NCI-H2227 (cell line): ENCODE results near the gene COL2A1.

Experiments
- DNase-seq: peaks from one replicate; lab custom pipeline; 2025; ENCODE audit not compliant: unreplicated experiment; lab: John Stamatoyannopoulos, UW

COL2A1 gene

DNA sequence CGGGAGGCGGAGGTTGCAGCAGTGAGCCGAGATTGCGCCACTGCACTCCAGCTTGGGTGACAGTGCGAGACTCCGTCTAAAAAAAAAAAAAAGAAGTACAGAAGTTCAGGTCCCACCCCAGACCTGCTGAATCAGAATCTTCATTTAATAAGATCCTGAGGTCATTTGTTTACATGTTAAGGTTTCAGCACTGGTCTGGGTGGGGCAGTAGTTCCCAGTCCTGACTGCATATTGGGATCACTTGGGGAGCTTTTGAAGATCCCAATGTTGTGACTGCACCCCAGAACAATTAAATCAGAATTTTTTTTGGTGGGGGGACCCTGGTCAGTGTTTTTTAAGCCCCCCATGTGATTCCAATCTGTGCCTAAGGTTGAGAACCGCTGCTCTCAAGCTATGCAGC is 11.7 kb upstream of the COL2A1 start:
- no peak for DNase-seq

DNA sequence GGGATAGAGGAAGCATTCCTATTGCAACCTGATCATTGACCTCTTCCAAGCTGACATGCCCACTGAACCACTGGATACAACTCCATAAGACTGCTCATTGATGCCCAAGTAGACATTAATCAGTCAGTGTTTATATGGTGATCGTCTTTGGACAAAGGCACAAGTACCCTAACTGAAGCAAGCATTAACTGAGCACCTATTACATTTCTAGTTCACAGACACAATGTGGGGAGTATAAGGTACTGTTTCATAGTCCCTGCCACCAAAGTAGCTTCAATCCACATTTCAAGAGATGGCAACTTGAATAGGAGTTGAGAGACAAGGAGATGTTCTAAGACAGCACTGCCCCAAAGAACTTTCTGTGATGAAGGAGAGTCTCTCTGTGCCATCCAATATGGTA is 10.9 kb upstream of the COL2A1 start:
- no peak for DNase-seq

DNA sequence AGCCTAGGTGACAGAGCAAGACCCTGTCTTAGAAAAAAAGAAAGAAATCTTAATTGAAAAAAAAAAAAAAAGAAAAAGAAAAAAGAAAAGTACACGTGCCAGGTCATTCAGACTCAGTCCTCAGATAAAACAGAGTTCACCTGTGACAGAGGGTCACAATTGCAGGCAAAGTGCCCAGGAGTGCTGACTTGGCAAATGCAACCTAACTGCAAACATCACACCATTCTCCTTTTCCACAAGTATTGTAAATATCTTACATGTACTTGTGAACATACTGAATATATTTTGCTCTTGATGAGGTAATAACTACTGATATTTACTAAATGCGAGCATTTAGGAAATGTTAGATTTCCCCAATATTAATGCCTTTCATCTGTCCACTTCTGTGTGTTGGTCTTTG is 9.0 kb upstream of the COL2A1 start:
- no peak for DNase-seq

DNA sequence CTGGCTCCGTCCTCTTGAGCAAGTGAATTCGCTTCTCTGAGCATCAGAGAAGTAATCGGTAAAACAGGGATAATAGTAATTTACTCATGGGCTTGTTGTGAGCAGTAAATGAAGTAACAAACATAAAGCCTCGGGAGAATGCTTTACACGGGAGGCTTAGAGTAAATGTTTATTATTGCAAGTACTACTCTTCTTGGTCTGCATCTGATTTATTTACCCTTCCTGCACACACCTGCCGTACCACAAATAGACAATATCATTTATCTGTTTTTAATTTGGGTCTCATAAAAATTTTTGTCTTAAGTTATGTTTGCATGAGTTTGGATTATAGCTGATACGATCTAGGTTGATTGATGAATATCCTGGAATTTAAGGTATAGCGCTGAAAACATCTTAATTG is 7.8 kb upstream of the COL2A1 start:
- no peak for DNase-seq

DNA sequence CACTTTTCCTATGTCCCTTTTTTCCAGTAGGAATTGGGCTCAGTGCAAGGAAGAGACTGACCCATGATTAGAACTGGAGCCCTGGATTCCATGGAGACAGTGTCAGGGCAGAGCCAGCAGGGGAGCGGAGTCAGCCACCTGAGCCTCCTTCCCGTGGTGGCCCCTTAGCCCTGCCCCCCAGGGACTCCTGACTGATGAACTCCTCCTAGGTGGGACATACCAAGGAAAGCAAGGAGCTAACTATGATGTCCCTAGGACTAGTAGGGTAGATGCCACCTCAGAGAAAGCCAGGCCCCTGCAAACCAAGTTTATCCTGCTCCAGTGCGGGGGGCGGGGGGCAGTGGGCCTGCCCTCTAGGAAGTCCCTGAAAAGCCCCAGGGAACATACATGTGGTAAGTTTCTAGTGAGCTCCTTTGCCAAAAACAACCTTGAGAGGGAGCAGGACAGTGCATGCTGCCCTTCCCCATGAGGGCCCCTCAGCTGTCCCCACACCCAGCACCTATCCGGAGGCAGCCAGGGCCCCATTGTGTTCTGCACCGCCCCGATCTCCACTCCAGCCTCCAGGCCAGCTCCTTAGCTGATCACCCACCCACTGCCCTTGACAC is 6.2 kb upstream of the COL2A1 start:
- DNase-seq: no peak

DNA sequence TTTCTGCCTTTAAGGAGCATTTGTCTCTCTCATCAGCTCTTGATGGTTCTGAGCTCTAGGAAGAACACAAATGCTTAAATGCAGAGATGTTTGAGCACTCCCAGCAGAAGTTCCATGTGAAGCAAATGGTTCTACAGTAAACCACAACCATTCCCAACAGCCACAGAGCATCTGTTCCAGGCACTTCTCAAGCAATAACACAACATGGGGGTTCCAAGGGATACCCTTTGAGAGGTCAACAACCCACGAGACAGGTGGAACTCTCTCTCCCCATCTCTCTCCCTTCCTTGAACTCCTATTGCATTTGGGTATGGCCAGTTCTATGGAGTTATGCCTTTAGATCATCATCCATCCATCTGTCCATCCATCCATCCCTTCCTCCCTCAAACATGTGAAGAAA is 5.2 kb upstream of the COL2A1 start:
- no peak for DNase-seq

DNA sequence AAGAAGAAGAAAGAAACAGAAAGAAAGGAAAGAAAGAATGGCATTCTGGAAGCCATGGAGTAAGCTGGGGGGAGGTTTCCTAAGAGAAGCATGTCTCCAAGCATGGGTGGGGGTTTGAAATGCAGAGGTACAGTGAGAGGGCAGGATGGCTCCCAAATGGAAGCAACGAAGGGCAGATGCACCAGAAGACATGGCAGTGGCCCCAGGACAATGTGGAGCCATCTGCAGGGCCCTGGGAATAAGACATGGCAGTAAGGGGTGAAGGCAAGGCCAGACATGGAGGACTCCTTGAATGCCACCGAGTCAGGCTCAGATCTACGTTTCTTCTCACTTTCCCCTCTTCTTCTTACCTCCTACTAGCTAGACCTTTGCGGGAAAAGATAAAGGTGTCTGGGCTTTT is 4.7 kb upstream of the COL2A1 start:
- no peak for DNase-seq

DNA sequence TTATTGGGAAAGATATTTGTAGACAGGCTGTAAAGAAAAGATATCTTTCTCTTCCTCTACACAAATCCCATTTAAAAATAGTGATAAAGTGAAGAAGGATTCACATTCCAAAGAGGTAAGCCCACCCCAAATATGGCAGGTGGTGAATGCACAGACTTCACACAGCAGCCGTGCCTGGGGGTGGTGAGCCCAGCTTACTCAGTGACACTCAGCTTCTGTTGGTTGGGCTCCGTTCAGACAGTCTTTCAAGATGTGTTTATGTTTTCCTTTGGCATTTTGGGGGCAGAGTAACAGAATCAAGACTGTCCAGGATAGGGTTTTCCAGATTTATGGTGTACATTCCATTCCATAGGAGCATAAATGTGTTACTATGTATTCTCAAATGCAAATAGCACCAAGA is 4.1 kb upstream of the COL2A1 start:
- no peak for DNase-seq

DNA sequence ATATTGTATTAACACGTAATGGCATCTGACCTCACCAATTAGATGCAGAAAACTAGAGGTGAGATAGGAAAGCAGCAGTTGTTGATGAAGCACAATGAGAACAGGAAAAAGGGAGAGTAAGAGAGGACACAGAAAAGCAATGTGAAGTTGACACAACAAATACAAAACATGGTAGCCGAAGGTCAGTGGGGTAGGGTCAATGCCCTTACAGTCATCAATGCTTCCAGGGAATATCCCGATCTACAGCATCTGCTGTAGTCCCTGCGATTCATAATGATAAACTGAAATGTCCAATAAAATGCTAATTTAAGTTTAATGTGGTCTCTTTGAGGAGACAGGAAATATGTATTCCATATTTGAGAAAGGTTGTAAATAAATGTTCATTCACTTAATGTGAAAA is 2.9 kb upstream of the COL2A1 start:
- DNase-seq: no peak

DNA sequence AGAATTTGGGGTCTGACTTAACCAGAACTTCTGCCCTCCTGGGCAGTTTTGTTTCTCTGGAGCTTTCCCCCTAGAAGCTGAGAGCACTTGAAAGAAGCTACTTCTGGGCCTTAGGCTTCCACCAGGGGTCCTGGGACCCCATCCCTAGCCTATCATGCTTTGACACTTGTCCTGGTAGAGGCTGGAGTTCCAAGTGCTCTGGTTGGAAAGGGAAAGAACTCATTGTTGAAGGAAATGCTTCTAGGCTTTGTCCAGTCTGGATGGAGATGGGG is 1.4 kb upstream of the COL2A1 start:
- DNase-seq: no peak

DNA sequence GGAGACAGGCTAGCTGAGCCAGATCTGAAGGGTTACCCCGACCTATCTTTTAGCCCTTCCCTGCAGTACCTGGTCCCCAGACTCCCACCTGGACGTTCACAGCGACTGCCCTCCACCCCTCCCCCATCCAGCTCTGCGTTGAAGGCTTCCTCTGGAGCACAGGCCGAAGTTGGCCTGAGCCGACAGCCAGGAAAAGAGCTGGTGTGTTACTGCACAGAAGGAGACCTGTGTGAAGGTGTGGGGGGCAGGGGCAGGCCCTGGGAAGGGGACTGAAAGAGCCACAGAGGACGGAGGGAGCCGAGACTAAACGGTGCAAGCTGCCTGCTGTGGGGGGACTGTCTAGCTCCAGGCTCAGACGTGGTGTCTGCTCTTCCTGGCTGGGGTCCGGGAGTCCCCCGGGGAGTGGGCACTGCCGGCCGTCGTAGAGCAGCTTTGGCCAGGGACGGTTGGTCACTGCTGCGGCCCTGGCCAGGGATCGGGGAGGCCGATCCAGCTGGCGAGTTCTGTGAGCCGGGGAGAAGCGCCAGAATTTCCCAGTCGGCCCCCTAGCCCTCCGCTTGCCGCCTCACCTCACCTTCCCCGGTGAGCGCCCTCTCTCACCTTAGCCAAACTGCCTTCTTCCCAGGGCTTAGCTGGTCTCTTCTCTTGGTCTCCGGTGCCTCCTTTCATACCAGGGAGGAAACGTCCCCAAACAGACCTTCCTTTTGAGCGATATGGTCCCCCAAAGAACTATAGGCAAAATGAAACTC is 899 bp upstream of the COL2A1 start:
- no peak for DNase-seq

DNA sequence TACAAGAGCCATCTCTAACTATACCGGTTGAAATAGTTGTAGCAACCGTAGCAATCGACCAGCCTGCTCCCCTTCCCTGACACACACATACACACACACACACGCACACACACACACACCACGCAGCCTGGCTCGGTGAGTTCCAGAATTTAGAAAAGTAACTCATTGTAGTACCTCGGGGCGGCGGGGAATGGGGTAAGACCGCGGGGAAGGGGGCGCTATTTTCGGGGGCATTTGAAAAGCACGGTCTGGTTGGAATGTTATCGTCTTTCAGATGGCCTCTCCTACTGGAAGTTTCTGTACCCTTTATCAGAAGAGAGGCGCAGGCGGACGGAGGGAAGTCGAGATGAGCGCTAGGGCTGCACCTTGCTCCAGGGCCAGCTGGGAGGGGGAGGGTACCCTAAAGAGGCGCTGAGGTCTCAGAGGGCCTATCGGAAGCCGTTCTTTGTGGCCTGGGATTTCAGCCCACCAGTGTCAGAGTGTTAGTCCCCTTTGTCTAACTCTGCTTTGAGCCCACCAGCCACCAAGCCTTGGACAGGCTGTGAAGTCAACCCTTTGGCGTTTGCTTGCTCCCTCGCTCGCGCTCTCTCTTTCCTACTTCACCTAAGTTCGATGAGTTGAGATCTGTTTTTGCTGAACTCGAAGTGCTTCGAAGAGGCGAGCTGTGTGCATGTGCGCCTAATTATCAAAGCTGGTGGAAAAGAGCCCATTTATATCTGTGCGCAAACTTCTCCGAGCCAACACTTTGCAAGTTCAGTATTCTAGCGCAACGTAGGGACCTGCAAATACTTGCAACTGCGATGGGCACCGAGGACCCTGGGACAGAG is 837 bp downstream of the COL2A1 start:
- no peak for DNase-seq

DNA sequence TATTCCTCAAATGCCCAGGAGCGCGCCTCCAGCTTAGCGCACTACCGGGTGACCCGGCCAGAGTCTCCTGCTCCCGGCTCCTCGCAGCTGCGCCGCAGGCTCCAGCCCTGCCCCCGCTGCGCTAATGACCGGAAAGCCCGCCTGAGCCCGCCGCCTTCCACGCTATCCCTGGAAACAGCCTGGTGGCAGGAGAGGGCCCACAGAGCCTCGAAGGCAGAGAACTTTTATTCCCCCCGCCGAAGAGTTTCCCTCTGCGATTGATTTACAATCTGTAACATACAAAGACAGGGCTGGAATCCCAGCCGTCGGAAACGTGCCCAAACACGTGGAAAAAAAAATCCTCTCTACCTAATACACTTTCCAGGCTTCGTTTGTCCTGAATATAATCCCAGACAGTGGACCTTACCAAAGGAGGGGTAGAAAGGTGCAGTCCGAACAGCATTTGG is 1.5 kb downstream of the COL2A1 start:
- peak; percentile 24 for DNase-seq

DNA sequence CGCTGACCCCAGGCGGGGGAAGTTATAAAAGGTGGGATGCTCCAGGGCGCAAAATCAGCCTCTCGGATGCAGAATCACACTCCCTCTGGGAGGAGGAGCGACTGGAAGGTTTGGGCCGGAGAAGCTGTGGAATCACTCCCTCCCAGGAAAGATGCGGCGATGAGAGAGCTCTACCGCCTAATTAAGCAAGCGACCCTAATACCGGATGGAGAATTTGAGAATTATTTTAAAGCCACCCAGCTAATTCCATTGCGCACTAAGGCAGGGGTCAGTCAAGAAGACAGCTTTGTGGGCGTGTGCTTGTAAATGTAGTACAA is 1.9 kb downstream of the COL2A1 start:
- DNase-seq: no peak

DNA sequence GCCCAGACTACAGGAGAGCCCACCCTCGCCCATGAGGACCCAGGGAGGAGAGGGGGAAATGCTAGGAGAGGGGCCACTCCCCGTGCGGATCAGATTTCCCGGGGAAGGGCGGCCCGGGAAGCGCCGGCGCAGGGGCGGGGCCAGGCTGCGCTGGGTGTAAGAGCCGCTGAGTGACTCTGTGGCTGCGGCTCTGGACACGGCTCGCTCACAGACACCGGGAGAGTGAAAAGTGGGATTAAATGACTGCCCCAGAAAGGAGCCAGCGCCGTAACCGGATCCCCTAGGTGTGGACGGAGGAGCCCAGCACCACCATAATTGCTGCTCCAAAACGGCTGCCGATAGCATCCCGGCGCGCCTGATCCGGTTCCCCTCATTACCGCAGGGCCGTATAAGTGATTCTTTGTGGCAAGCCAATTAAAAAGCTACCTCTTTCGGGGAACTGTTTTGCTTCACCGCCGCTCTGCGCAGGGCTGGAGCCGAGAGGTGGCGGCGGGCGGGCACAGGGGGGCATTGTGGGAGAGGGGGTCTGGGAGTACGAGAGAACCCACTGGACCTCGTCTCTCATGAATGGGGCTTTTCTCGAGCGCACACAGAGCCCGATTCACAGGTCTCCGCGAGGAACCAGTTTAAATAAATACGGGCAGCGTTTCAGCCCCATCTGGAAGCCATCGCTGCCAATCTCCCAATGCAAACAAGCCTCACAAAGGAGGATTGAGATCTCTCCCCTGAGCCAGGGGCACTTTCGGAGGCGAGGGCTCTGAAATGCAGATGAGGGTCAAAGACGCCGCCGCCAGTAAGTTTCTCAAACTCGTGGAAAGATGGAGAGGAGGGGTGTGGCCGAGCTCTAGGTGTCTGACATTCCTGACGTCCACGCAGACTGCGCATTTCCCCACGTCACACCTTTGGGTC is 2.5 kb downstream of the COL2A1 start:
- peak; percentile 30 for DNase-seq

DNA sequence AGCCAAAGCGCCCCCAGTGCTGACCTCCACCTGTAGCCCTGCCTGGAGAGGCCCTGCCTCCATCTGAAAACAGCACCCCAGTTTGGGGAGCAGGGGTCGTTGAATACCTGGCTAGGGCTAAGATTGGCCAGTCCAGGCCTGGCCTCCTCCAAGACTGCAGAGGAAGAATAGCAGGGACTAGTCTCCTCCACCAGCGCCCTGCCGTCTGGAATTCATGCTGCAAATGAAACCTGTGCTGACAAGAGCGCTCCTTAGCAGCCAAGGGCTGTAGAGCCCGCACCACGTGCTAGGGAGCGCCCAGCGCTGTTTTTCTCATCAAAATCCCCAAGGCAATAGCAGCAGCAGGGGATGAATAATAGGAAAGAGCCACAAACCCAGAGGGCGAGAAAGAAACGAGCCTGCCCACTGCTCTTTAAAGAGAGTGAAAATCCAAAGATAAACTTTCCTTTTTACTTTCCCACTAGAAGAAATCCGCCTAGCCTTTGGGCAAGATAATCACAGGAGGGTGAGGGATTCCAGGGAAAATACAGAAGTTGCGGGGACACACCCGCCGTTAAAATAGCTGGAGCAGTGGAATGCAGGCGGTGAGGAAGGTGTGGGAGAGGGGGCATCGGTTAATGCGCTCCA is 3.3 kb downstream of the COL2A1 start:
- peak; percentile 69 for DNase-seq

DNA sequence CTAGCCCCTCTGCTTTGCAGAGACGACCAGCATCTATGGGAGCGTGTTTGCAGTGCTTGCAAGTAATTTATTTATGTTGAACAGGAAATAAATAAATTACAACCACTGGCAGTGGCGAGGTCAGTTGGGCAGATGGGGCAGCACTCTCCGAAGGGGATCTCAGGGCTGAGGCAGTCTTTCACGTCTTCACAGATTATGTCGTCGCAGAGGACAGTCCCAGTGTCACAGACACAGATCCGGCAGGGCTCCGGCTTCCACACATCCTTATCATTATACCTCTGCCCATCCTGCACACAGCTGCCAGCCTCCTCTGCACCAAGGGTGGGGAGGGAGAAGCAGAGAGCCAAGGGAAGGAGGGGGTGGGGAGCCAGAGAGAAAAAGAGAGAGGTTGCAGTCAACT is 4.5 kb downstream of the COL2A1 start:
- no peak for DNase-seq

DNA sequence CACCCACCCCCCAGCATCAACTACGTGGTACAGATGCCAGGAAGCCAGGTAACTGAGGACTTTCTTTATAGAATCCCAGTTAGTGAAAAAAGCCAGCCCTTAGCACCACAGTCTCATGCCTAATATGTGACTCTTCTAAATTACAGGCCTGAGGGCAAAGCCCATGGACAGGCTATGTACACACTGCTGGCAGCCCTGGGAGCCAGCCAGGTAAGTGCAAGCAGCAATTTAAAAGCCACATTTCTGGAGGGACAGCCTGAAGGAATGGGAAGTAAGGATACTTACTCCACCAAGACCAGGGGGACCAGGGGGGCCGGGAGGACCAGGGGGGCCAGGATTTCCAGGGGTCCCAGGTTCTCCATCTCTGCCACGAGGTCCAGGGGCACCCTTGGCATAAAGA is 7.0 kb downstream of the COL2A1 start:
- DNase-seq: no peak

DNA sequence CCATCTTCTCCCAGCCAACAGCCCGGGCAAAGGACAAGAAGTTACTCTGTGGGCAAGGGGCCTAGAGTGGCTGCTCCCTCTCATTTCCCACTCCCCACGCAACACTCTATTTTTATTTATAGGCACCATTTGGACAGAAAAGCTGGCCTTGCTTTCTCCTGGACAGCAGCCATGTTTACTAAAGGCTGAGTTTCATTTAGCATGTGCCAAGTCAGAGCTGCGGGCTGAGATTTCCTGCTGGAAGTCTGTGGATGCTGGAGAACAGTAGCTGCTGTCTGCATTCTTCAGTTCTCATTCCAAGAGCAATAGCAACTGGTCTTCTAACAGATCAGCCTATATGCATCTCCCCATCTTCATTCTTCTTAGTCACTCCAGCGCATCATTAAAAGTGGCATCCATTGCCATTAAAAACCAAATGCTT is 8.3 kb downstream of the COL2A1 start:
- DNase-seq: no peak

DNA sequence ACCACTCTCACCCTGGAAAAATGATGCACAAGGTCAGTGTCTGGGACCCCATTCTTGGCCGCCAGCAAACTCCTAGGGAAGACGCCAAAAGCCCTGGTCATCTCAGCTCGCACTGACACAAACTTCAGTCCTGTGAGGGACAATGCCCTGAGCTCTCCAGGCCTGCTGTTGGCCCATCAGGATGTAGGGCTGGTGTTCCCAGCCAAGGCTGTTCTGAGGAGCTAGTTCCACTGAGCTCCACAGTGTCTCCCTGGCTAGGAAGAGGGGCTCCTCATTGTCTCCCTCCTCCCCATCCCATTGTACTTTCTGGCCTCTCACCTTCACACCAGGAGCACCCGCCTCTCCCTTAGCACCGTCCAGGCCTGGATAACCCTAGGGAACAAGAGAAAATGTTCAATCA is 10.8 kb downstream of the COL2A1 start:
- DNase-seq: no peak

DNA sequence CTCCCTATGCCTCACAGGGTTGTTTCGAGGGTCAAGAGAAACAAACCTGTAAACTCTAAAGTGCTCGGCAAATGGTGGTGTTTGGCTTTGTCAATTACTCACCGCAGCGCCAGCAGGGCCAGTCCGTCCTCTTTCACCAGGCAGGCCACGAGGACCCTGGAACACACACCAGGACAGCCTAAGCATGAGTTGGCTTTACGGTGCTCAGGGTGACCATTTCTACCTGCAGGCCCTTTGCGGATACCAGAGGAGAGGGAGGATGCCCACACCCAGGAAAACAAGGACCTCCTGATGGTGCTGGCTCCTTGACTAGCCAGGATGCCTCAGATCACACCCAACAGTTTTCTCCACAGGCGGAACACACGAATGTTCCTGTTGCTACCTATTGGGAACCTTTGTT is 11.5 kb downstream of the COL2A1 start:
- no peak for DNase-seq
